Smooth muscle cell of the brain vasculature (primary cell): ENCODE data around the gene NFKBIZ.
"Not testable (repeated sequence)": the region's sequence is repeated elsewhere in the genome, so short reads cannot be mapped to it uniquely, and the experiment has no call there.

Experiments used
- DNase-seq: peaks from one replicate; pipeline ENCODE4 v3.0.0-alpha.2; 2012; ENCODE audit warnings: low read depth, low spot score

Gene NFKBIZ

GRCh38 chr3:101873619-101874018 lies 24.3 kb downstream of the NFKBIZ start:
- no peak for DNase-seq

GRCh38 chr3:101876142-101876541 lies 26.8 kb downstream of the NFKBIZ start:
- no peak for DNase-seq

GRCh38 chr3:101878589-101878988 lies 29.3 kb downstream of the NFKBIZ start:
- DNase-seq: no peak

GRCh38 chr3:101879102-101879501 lies 29.8 kb downstream of the NFKBIZ start:
- no peak for DNase-seq

GRCh38 chr3:101879623-101880284 lies 30.4 kb downstream of the NFKBIZ start:
- no peak for DNase-seq

GRCh38 chr3:101884776-101885175 lies 35.5 kb downstream of the NFKBIZ start:
- no peak for DNase-seq

GRCh38 chr3:101885584-101885983 lies 36.3 kb downstream of the NFKBIZ start:
- not testable (repeated sequence) for DNase-seq

GRCh38 chr3:101886626-101887025 lies 37.3 kb downstream of the NFKBIZ start:
- no peak for DNase-seq

- no peak for DNase-seq
Measured at GRCh38 chr3:101888653-101889052, 39.3 kb downstream of the NFKBIZ start.

- DNase-seq: no peak
Measured at GRCh38 chr3:101890716-101891115, 41.4 kb downstream of the NFKBIZ start.

- no peak for DNase-seq
Measured at GRCh38 chr3:101892648-101893047, 43.3 kb downstream of the NFKBIZ start.

GRCh38 chr3:101896083-101896757 lies 46.9 kb downstream of the NFKBIZ start:
- DNase-seq: no peak

- no peak for DNase-seq
Measured at GRCh38 chr3:101897013-101897412, 47.7 kb downstream of the NFKBIZ start.

- no peak for DNase-seq
Measured at GRCh38 chr3:101898039-101898438, 48.7 kb downstream of the NFKBIZ start.

- no peak for DNase-seq
Measured at GRCh38 chr3:101898752-101899169, 49.4 kb downstream of the NFKBIZ start.

GRCh38 chr3:101900316-101900715 lies 51.0 kb downstream of the NFKBIZ start:
- DNase-seq: no peak

GRCh38 chr3:101900736-101901135 lies 51.4 kb downstream of the NFKBIZ start:
- DNase-seq: no peak

- DNase-seq: peak; percentile 52
Measured at GRCh38 chr3:101902041-101902440, 52.7 kb downstream of the NFKBIZ start.

GRCh38 chr3:101903451-101903871 lies 54.1 kb downstream of the NFKBIZ start:
- no peak for DNase-seq

- DNase-seq: not testable (repeated sequence)
Measured at GRCh38 chr3:101905573-101905972, 56.3 kb downstream of the NFKBIZ start.
